GM12878 (cell line): ENCODE data around the gene RTCB.

Experiments
- NRF1 ChIP-seq: conservative IDR thresholded peaks from 2 replicates; pipeline ENCODE4 v1.6.1; 2011; ENCODE audit warnings: mild to moderate bottlenecking, low read depth, low read length, improper control_type of control experiment
- POLR2A ChIP-seq: IDR thresholded peaks from 2 replicates; pipeline ENCODE4 v1.6.1; 2011; ENCODE audit warnings: low read depth, mild to moderate bottlenecking, low read length
- SP1 ChIP-seq: IDR thresholded peaks from one replicate; pipeline ENCODE4 v1.6.1; 2011; ENCODE audit warnings: low read depth, low read length
- SRF ChIP-seq, 2 experiments: IDR thresholded peaks; 2 replicates each; pipeline ENCODE4 v1.6.1; 2011; ENCODE audit warnings: low read depth in 2 of 2, low read length in 2 of 2, mild to moderate bottlenecking in 1 of 2, moderate library complexity in 1 of 2
- ZZZ3 ChIP-seq: IDR thresholded peaks from 2 replicates; pipeline ENCODE4 v1.6.1; 2011; ENCODE audit warnings: low read depth; ENCODE audit not compliant: control insufficient read depth, insufficient read length
- TF ChIP-seq, protein P1 (sequence below), 3 experiments: IDR thresholded peaks in 2 of 3; conservative IDR thresholded peaks in 1 of 3; 2 replicates each; pipeline ENCODE4 v1.5.1; 2011; ENCODE audit warnings: low read depth in 3 of 3, low read length in 3 of 3, mild to moderate bottlenecking in 3 of 3, control low read depth in 2 of 3, moderate library complexity in 2 of 3, inconsistent platforms in 1 of 3, mixed read lengths in 1 of 3; ENCODE audit not compliant: control insufficient read depth in 2 of 3, insufficient read depth in 1 of 3; ENCODE audit errors: extremely low read depth in 1 of 3
- TF ChIP-seq, protein P2 (sequence below): IDR thresholded peaks from 2 replicates; pipeline ENCODE4 v1.6.1; 2012; ENCODE audit warnings: low read depth, low read length, improper control_type of control experiment
- TF ChIP-seq, protein P3 (sequence below): fragments of 450-650 bp; conservative IDR thresholded peaks from 2 replicates; pipeline ENCODE4 v1.6.1; 2017; ENCODE audit warnings: mild to moderate bottlenecking, moderate library complexity
- TF ChIP-seq, protein P4 (sequence below): IDR thresholded peaks from 2 replicates; pipeline ENCODE4 v1.6.1; 2011; ENCODE audit warnings: borderline replicate concordance, low read depth, mild to moderate bottlenecking, moderate library complexity, mixed read lengths, low read length; ENCODE audit not compliant: insufficient read depth; ENCODE audit errors: extremely low read length

- TF ChIP-seq NRF1 = no peak
- no peak for TF ChIP-seq POLR2A
- TF ChIP-seq, protein P1, sequence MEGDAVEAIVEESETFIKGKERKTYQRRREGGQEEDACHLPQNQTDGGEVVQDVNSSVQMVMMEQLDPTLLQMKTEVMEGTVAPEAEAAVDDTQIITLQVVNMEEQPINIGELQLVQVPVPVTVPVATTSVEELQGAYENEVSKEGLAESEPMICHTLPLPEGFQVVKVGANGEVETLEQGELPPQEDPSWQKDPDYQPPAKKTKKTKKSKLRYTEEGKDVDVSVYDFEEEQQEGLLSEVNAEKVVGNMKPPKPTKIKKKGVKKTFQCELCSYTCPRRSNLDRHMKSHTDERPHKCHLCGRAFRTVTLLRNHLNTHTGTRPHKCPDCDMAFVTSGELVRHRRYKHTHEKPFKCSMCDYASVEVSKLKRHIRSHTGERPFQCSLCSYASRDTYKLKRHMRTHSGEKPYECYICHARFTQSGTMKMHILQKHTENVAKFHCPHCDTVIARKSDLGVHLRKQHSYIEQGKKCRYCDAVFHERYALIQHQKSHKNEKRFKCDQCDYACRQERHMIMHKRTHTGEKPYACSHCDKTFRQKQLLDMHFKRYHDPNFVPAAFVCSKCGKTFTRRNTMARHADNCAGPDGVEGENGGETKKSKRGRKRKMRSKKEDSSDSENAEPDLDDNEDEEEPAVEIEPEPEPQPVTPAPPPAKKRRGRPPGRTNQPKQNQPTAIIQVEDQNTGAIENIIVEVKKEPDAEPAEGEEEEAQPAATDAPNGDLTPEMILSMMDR (IDR thresholded peaks at IDR 0.05 in 2 of 3, conservative IDR thresholded peaks at IDR 0.05 in 1 of 3; ENCODE audit: control insufficient read depth in 2 of 3, extremely low read depth in 1 of 3, insufficient read depth in 1 of 3, low read depth in 3 of 3, low read length in 3 of 3) = no peak
- TF ChIP-seq SP1 = no peak
- TF ChIP-seq, protein P2, sequence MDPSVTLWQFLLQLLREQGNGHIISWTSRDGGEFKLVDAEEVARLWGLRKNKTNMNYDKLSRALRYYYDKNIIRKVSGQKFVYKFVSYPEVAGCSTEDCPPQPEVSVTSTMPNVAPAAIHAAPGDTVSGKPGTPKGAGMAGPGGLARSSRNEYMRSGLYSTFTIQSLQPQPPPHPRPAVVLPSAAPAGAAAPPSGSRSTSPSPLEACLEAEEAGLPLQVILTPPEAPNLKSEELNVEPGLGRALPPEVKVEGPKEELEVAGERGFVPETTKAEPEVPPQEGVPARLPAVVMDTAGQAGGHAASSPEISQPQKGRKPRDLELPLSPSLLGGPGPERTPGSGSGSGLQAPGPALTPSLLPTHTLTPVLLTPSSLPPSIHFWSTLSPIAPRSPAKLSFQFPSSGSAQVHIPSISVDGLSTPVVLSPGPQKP = no peak
- TF ChIP-seq, protein P3, sequence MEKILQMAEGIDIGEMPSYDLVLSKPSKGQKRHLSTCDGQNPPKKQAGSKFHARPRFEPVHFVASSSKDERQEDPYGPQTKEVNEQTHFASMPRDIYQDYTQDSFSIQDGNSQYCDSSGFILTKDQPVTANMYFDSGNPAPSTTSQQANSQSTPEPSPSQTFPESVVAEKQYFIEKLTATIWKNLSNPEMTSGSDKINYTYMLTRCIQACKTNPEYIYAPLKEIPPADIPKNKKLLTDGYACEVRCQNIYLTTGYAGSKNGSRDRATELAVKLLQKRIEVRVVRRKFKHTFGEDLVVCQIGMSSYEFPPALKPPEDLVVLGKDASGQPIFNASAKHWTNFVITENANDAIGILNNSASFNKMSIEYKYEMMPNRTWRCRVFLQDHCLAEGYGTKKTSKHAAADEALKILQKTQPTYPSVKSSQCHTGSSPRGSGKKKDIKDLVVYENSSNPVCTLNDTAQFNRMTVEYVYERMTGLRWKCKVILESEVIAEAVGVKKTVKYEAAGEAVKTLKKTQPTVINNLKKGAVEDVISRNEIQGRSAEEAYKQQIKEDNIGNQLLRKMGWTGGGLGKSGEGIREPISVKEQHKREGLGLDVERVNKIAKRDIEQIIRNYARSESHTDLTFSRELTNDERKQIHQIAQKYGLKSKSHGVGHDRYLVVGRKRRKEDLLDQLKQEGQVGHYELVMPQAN = no peak
- TF ChIP-seq, protein P4, sequence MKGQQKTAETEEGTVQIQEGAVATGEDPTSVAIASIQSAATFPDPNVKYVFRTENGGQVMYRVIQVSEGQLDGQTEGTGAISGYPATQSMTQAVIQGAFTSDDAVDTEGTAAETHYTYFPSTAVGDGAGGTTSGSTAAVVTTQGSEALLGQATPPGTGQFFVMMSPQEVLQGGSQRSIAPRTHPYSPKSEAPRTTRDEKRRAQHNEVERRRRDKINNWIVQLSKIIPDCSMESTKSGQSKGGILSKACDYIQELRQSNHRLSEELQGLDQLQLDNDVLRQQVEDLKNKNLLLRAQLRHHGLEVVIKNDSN = no peak
- no peak for TF ChIP-seq ZZZ3
- no peak for TF ChIP-seq SRF (IDR thresholded peaks at IDR 0.05; ENCODE audit: low read depth in 2 of 2, low read length in 2 of 2)
These were observed 71.6 kb downstream of the RTCB start for GRCh38 chr22:32340411-32340810.
